Esophagus squamous epithelium (tissue), 5 donors: ENCODE measurements around the gene SOCS6. TPM values are rescaled to one million over a fixed set of nuclear protein-coding genes. Genes with fewer than 3 reads are reported as not detected.

ENCODE experiments used
- DNase-seq: peaks from one replicate; lab custom pipeline; 2025; lab: John Stamatoyannopoulos, UW
- H3K27ac ChIP-seq, 4 donors: fragments of 200-600 bp; sonication (generic); one replicate each; pipeline ENCODE4 v1.5.1; 2016 to 2019; ENCODE audit warnings: mild to moderate bottlenecking in 1 of 4
- H3K27me3 ChIP-seq, 4 donors: fragments of 200-600 bp; sonication (generic); 1 replicate in 3 of 4; 2 replicates in 1 of 4; pipeline versions ENCODE4 v1.5.1 to v1.6.0; 2017 to 2021; ENCODE audit warnings: antibody characterized with exemption in 1 of 4
- H3K36me3 ChIP-seq, 3 donors: fragments of 200-600 bp; sonication (generic); one replicate each; pipeline ENCODE4 v1.5.1; 2016 to 2019
- H3K4me1 ChIP-seq, 3 donors: fragments of 200-600 bp; sonication (generic); one replicate each; pipeline ENCODE4 v1.5.1; 2017 to 2019
- H3K4me3 ChIP-seq, 4 donors: fragments of 200-600 bp; sonication (generic); 1 replicate in 3 of 4; 2 replicates in 1 of 4; pipeline ENCODE4 v1.5.1; 2016 to 2019; ENCODE audit warnings: mild to moderate bottlenecking in 2 of 4, moderate library complexity in 1 of 4
- H3K9me3 ChIP-seq, 3 donors: fragments of 200-600 bp; sonication (generic); one replicate each; pipeline ENCODE4 v1.5.1; 2016 to 2019
- CTCF ChIP-seq, 6 experiments: fragments of 450-650 bp in 4 of 6; fragments of 200-600 bp in 2 of 6; sonication (generic) in 2 of 6; IDR thresholded peaks; one replicate each; pipeline ENCODE4 v1.5.1; 2016 to 2019; ENCODE audit warnings: antibody characterized with exemption in 6 of 6, mild to moderate bottlenecking in 4 of 6, moderate library complexity in 4 of 6
- POLR2A ChIP-seq, 4 donors: fragments of 450-650 bp; IDR thresholded peaks; one replicate each; pipeline ENCODE4 v1.6.1; 2017; ENCODE audit warnings: antibody characterized with exemption in 4 of 4, mild to moderate bottlenecking in 4 of 4, moderate library complexity in 3 of 4
- WGBS, 2 donors: methylation state at CpG; one replicate each; pipeline ENCODE4 v1.1.5; 2018; 5-methylcytosine and 5-hydroxymethylcytosine counted together
- intact Hi-C: fragments of 100-400 bp; cut with DNase I; formaldehyde crosslinking; loops from one replicate; pipeline ENCODE4 v1.15.0; 2022
- total RNA-seq, 4 donors: library from RNA; depleted of rRNA; stranded (reverse); fragments of >200 nt; gene quantifications; one replicate each; pipeline ENCODE4 v1.1.0, GENCODE V29; 2016
- donor health status: DM: yes; HTN: yes; CAD: no.

Gene SOCS6
- total RNA-seq, 4 donors from 2014 or later = 18.8 to 23.2 (median 19.9) TPM

- TF ChIP-seq CTCF (IDR thresholded peaks at IDR 0.05) (no peak), POLR2A (IDR thresholded peaks at IDR 0.05) (no peak)
- intact Hi-C loops = no loop called here
- peaks cover 0 to 10% (median 0%) of the 10 kb centered on the region in 3 donors for H3K9me3 ChIP-seq
- no peaks in the 10 kb centered on the region for H3K27me3 ChIP-seq
- no peaks in the 10 kb centered on the region for H3K36me3 ChIP-seq
- 93 to 94% methylated on average over 6 of the region's 6 CpGs for WGBS, 2 donors
- H3K4me1 ChIP-seq = peaks cover 0 to 6% (median 0%) of the 10 kb centered on the region in 3 donors
- H3K4me3 ChIP-seq = no peak overlapping the region
- no peak for DNase-seq
- no peak overlapping the region for H3K27ac ChIP-seq
Observed at GRCh38 chr18:70359071-70359470, 70.2 kb downstream of the SOCS6 start.

GRCh38 chr18:70362258-70362657 lies 73.4 kb downstream of the SOCS6 start:
- no peak for TF ChIP-seq POLR2A (IDR thresholded peaks at IDR 0.05)
- TF ChIP-seq CTCF (IDR thresholded peaks at IDR 0.05) = no peak
- H3K4me3 ChIP-seq = no peak overlapping the region
- no peaks in the 10 kb centered on the region for H3K27me3 ChIP-seq
- H3K27ac ChIP-seq = no peak overlapping the region
- intact Hi-C loops = no loop called here
- peaks cover 0 to 3% (median 0%) of the 10 kb centered on the region in 3 donors for H3K4me1 ChIP-seq
- no peaks in the 10 kb centered on the region for H3K9me3 ChIP-seq
- 88 to 94% methylated on average over 4 of the region's 4 CpGs for WGBS, 2 donors
- DNase-seq = no peak
- H3K36me3 ChIP-seq = no peaks in the 10 kb centered on the region

GRCh38 chr18:70363861-70364260 lies 75.0 kb downstream of the SOCS6 start:
- no peak for DNase-seq
- intact Hi-C loops = no loop called here
- H3K27ac ChIP-seq = no peak overlapping the region
- H3K4me1 ChIP-seq = no peaks in the 10 kb centered on the region
- 66 to 69% methylated on average over 2 of the region's 2 CpGs for WGBS, 2 donors
- no peak for TF ChIP-seq CTCF (IDR thresholded peaks at IDR 0.05)
- TF ChIP-seq POLR2A (IDR thresholded peaks at IDR 0.05) = no peak
- no peaks in the 10 kb centered on the region for H3K9me3 ChIP-seq
- H3K4me3 ChIP-seq = no peak overlapping the region
- H3K27me3 ChIP-seq = no peaks in the 10 kb centered on the region
- H3K36me3 ChIP-seq = no peaks in the 10 kb centered on the region

GRCh38 chr18:70365361-70365760 lies 76.5 kb downstream of the SOCS6 start:
- no peak overlapping the region for H3K27ac ChIP-seq
- no peak overlapping the region for H3K4me3 ChIP-seq
- H3K9me3 ChIP-seq = no peaks in the 10 kb centered on the region
- H3K27me3 ChIP-seq = no peaks in the 10 kb centered on the region
- no peaks in the 10 kb centered on the region for H3K36me3 ChIP-seq
- intact Hi-C loops = no loop called here
- 79 to 84% methylated on average over 3 of the region's 3 CpGs for WGBS, 2 donors
- no peak for DNase-seq
- no peak for TF ChIP-seq POLR2A (IDR thresholded peaks at IDR 0.05)
- TF ChIP-seq CTCF (IDR thresholded peaks at IDR 0.05) = no peak
- no peaks in the 10 kb centered on the region for H3K4me1 ChIP-seq

GRCh38 chr18:70366174-70366573 lies 77.3 kb downstream of the SOCS6 start:
- WGBS, 2 donors = 49 to 53% methylated on average over 2 of the region's 2 CpGs
- no peaks in the 10 kb centered on the region for H3K36me3 ChIP-seq
- intact Hi-C loops = no loop called here
- H3K27me3 ChIP-seq = no peaks in the 10 kb centered on the region
- H3K27ac ChIP-seq = no peak overlapping the region
- TF ChIP-seq CTCF (IDR thresholded peaks at IDR 0.05) = no peak
- TF ChIP-seq POLR2A (IDR thresholded peaks at IDR 0.05) = no peak
- no peaks in the 10 kb centered on the region for H3K4me1 ChIP-seq
- no peaks in the 10 kb centered on the region for H3K9me3 ChIP-seq
- no peak overlapping the region for H3K4me3 ChIP-seq
- DNase-seq = no peak
